ENCODE data around the gene OR11H12. TPM values are rescaled to one million over a fixed set of nuclear protein-coding genes. Genes with fewer than 3 reads are reported as not detected.
"Not testable (repeated sequence)": the region's sequence is repeated elsewhere in the genome, so short reads cannot be mapped to it uniquely, and the experiment has no call there.

Gene OR11H12
- not detected for total RNA-seq

GRCh38 chr14:18600817-18601216 is at the start of gene OR11H12:
Gene OR11H12 (plus strand): TSS chr14:18601117. CDS start chr14:18601117, 0 bp downstream.
- DNase-seq (ENCODE audit: low spot score); ATAC-seq (ENCODE audit: low FRiP score): not testable (repeated sequence)

- not testable (repeated sequence) for DNase-seq (ENCODE audit: low spot score); ATAC-seq (ENCODE audit: low FRiP score)
Observed at GRCh38 chr14:18582908-18583307, 18.0 kb upstream of the OR11H12 start.

GRCh38 chr14:18626610-18627213 is 25.8 kb downstream of the OR11H12 start:
- not testable (repeated sequence) for DNase-seq (ENCODE audit: low spot score)

GRCh38 chr14:18636066-18636465 is 35.1 kb downstream of the OR11H12 start:
- ATAC-seq (ENCODE audit: low FRiP score); DNase-seq (ENCODE audit: low spot score): not testable (repeated sequence)

More at GRCh38 chr14:18626610-18627213, 25.8 kb downstream of the OR11H12 start:
- not testable (repeated sequence) for ATAC-seq (ENCODE audit: low FRiP score)

GRCh38 chr14:18638032-18638431 is 37.1 kb downstream of the OR11H12 start:
- ATAC-seq (ENCODE audit: low FRiP score), result peak; percentile 78

GRCh38 chr14:18638785-18639184 is 37.9 kb downstream of the OR11H12 start:
- peak; percentile 66 for ATAC-seq (ENCODE audit: low FRiP score)
- DNase-seq (ENCODE audit: low spot score), result not testable (repeated sequence)

More at GRCh38 chr14:18638032-18638431, 37.1 kb downstream of the OR11H12 start:
- not testable (repeated sequence) for DNase-seq (ENCODE audit: low spot score)

- not testable (repeated sequence) for ATAC-seq (ENCODE audit: low FRiP score); DNase-seq (ENCODE audit: low spot score)
Observed at GRCh38 chr14:18646075-18646730, 45.3 kb downstream of the OR11H12 start.

Small RNA genes within 50 kb of the gene (small RNA-seq; reads per million reads assigned to genes)
- gene CR383656.6, result not detected
- gene CR383656.7, result not detected
- gene CR383656.9, result not detected
